SK-N-SH (cell line): ENCODE measurements around the gene FAM83E. TPM values are rescaled to one million over a fixed set of nuclear protein-coding genes. Genes with fewer than 3 reads are reported as not detected.

ENCODE experiments used
- CTCF ChIA-PET: fragments of 300-600, 350-600 bp; formaldehyde crosslinking; extraction: SDS; loops from one replicate; lab custom pipeline; 2021; lab: Yijun Ruan, JAX
- POLR2A ChIA-PET: fragments of 350-600 bp; sonication (Branson Sonifier 250); formaldehyde crosslinking; extraction: SDS; loops from one replicate; lab custom pipeline; 2020; ENCODE audit warnings: antibody characterized with exemption, inconsistent platforms; lab: Yijun Ruan, JAX
- DNase-seq: peaks from one replicate; pipeline ENCODE4 v3.0.0; 2012
- H2AFZ ChIP-seq: fragments of 200-600 bp; sonication (generic); 2 replicates; pipeline ENCODE4 v1.8.1; 2016; ENCODE audit warnings: antibody characterized with exemption, mild to moderate bottlenecking, low read depth
- H3F3A ChIP-seq: fragments of 200-600 bp; sonication (generic); replicated peaks from 2 replicates; pipeline ENCODE3; 2016; ENCODE audit warnings: antibody characterized with exemption, mild to moderate bottlenecking; ENCODE audit not compliant: insufficient read depth
- H3K27ac ChIP-seq, 2 experiments: fragments of 200-500 bp in 1 of 2; fragments of 200-600 bp in 1 of 2; sonication (Bioruptor generic) in 1 of 2; sonication (generic), shearing (Covaris generic) in 1 of 2; 2 replicates each; pipeline versions ENCODE4 v1.5.1 to v1.6.1; 2014 to 2016; ENCODE audit warnings: low read depth in 2 of 2, inconsistent platforms in 1 of 2, low read length in 1 of 2, mild to moderate bottlenecking in 1 of 2, mixed read lengths in 1 of 2
- H3K27me3 ChIP-seq: fragments of 200-600 bp; sonication (generic), shearing (Covaris generic); 2 replicates; pipeline ENCODE4 v1.6.1; 2016; ENCODE audit warnings: mixed run types; ENCODE audit not compliant: insufficient read depth
- H3K36me3 ChIP-seq, 2 experiments: fragments of 200-500 bp in 1 of 2; fragments of 200-600 bp in 1 of 2; sonication (Bioruptor generic) in 1 of 2; sonication (generic) in 1 of 2; replicated peaks in 1 of 2; 2 replicates each; pipeline versions ENCODE3 to v1.5.1; 2014 to 2016; ENCODE audit warnings: low read length in 1 of 2, mild to moderate bottlenecking in 1 of 2; ENCODE audit not compliant: insufficient read depth in 2 of 2, control insufficient read depth in 1 of 2
- H3K4me1 ChIP-seq, 2 experiments: fragments of 200-500 bp in 1 of 2; fragments of 200-600 bp in 1 of 2; sonication (Bioruptor generic) in 1 of 2; sonication (generic), shearing (Covaris generic) in 1 of 2; 2 replicates each; pipeline versions ENCODE4 v1.5.1 to v1.6.1; 2014 to 2016; ENCODE audit warnings: low read depth in 1 of 2, low read length in 1 of 2, mixed run types in 1 of 2; ENCODE audit not compliant: insufficient read depth in 2 of 2, control insufficient read depth in 1 of 2
- H3K4me2 ChIP-seq: fragments of 200-600 bp; sonication (generic), shearing (Covaris generic); 2 replicates; pipeline ENCODE4 v1.6.1; 2017; ENCODE audit warnings: mixed run types
- H3K4me3 ChIP-seq, 2 experiments: fragments of 200-500 bp in 1 of 2; fragments of 200-600 bp in 1 of 2; sonication (Bioruptor generic) in 1 of 2; sonication (generic), shearing (Covaris generic) in 1 of 2; 2 replicates each; pipeline versions ENCODE4 v1.5.1 to v1.8.1; 2014 to 2016; ENCODE audit warnings: low read depth in 2 of 2, inconsistent platforms in 1 of 2, low read length in 1 of 2, mild to moderate bottlenecking in 1 of 2, mixed read lengths in 1 of 2, moderate library complexity in 1 of 2
- H3K79me2 ChIP-seq: fragments of 200-600 bp; sonication (generic); 2 replicates; pipeline ENCODE4 v1.8.1; 2017; ENCODE audit warnings: mild to moderate bottlenecking; ENCODE audit not compliant: insufficient read depth
- H3K9ac ChIP-seq: fragments of 200-600 bp; sonication (generic); 2 replicates; pipeline ENCODE4 v1.6.1; 2017; ENCODE audit warnings: mixed run types
- H3K9me2 ChIP-seq: fragments of 200-600 bp; sonication (generic); 2 replicates; pipeline ENCODE4 v1.6.1; 2017; ENCODE audit warnings: mixed run types
- H3K9me3 ChIP-seq: fragments of 200-600 bp; sonication (generic); 2 replicates; pipeline ENCODE4 v1.6.1; 2017; ENCODE audit warnings: mixed run types, mild to moderate bottlenecking, moderate library complexity
- H4K20me1 ChIP-seq: fragments of 200-600 bp; sonication (generic); 2 replicates; pipeline ENCODE4 v1.6.1; 2017; ENCODE audit warnings: mild to moderate bottlenecking, mixed run types; ENCODE audit not compliant: insufficient read depth
- CHD2 ChIP-seq: fragments of 150-350 bp; IDR thresholded peaks from 2 replicates; pipeline ENCODE4 v1.6.1; 2018; ENCODE audit warnings: low read length; ENCODE audit not compliant: partially characterized antibody
- CTCF ChIP-seq: fragments of 200-600 bp; sonication (generic); IDR thresholded peaks from 2 replicates; pipeline ENCODE4 v1.6.1; 2017; ENCODE audit warnings: antibody characterized with exemption, mild to moderate bottlenecking, moderate library complexity
- ELF1 ChIP-seq: IDR thresholded peaks from 2 replicates; pipeline ENCODE4 v1.4.0; 2012
- EZH2phosphoT487 ChIP-seq: fragments of 200-600 bp; sonication (generic); IDR thresholded peaks from 2 replicates; pipeline ENCODE4 v1.6.1; 2017; ENCODE audit warnings: low read depth, mixed run types, mild to moderate bottlenecking, antibody characterized with exemption, moderate library complexity, borderline replicate concordance
- FOSL2 ChIP-seq: IDR thresholded peaks from 2 replicates; pipeline ENCODE4 v1.4.0; 2012; ENCODE audit warnings: low read depth, mild to moderate bottlenecking, moderate library complexity, borderline replicate concordance
- GABPA ChIP-seq: IDR thresholded peaks from 2 replicates; pipeline ENCODE4 v1.4.0; 2012; ENCODE audit warnings: low read depth, mild to moderate bottlenecking
- IRF3 ChIP-seq: fragments of 150-350 bp; IDR thresholded peaks from 2 replicates; pipeline ENCODE4 v1.6.1; 2016; ENCODE audit warnings: mild to moderate bottlenecking, low read depth, low read length
- MAX ChIP-seq: IDR thresholded peaks from 2 replicates; pipeline ENCODE4 v1.4.0; 2012; ENCODE audit warnings: low read depth
- MEF2A ChIP-seq: IDR thresholded peaks from 2 replicates; pipeline ENCODE4 v1.4.0; 2012; ENCODE audit warnings: low read depth, borderline replicate concordance
- MXI1 ChIP-seq: IDR thresholded peaks from 2 replicates; pipeline ENCODE4 v1.6.1; 2012; ENCODE audit warnings: mild to moderate bottlenecking, low read depth, low read length, improper control_type of control experiment
- NFIC ChIP-seq: IDR thresholded peaks from 2 replicates; pipeline ENCODE4 v1.4.0; 2012; ENCODE audit warnings: borderline replicate concordance
- RAD21 ChIP-seq: IDR thresholded peaks from 2 replicates; pipeline ENCODE4 v1.6.1; 2012; ENCODE audit warnings: mild to moderate bottlenecking, low read length
- RCOR1 ChIP-seq: fragments of 150-350 bp; IDR thresholded peaks from 2 replicates; pipeline ENCODE4 v1.6.1; 2017; ENCODE audit warnings: antibody characterized with exemption, low read length
- REST ChIP-seq: IDR thresholded peaks from 2 replicates; pipeline ENCODE4 v1.6.1; 2012; ENCODE audit warnings: mild to moderate bottlenecking, low read depth, low read length, moderate library complexity
- RFX5 ChIP-seq: IDR thresholded peaks from 2 replicates; pipeline ENCODE4 v1.6.1; 2012; ENCODE audit warnings: mild to moderate bottlenecking, improper control_type of control experiment, low read length
- TCF12 ChIP-seq: IDR thresholded peaks from 2 replicates; pipeline ENCODE4 v1.4.0; 2012
- USF1 ChIP-seq: IDR thresholded peaks from 2 replicates; pipeline ENCODE4 v1.4.0; 2012; ENCODE audit warnings: low read depth, borderline replicate concordance
- USF2 ChIP-seq: fragments of 150-350 bp; IDR thresholded peaks from 2 replicates; pipeline ENCODE4 v1.6.1; 2017; ENCODE audit warnings: antibody characterized with exemption, low read length, low read depth, borderline replicate concordance
- YY1 ChIP-seq: IDR thresholded peaks from 2 replicates; pipeline ENCODE4 v1.4.0; 2012; ENCODE audit warnings: low read depth, mild to moderate bottlenecking
- ZBTB33 ChIP-seq: IDR thresholded peaks from 2 replicates; pipeline ENCODE4 v1.4.0; 2012; ENCODE audit warnings: low read depth, borderline replicate concordance
- WGBS: methylation state at CpG from one replicate; pipeline ENCODE4 v1.1.6; 2017; ENCODE audit warnings: low lambda C conversion rate; 5-methylcytosine and 5-hydroxymethylcytosine counted together
- polyA plus RNA-seq, 3 experiments: library from polyadenylated mRNA; depleted of rRNA; stranded (reverse); fragments of >200 nt; gene quantifications; 2 replicates each; pipeline ENCODE4 v1.2.3, GENCODE V29; 2012

FAM83E gene
- polyA plus RNA-seq, 1 of the 3 experiments (the other 2 are of a cell fraction) = 0.44 TPM

GRCh38 chr19:48578891-48579290 is 36.0 kb downstream of the FAM83E start:
- TF ChIP-seq TCF12 (no peak), USF2 (no peak), ELF1 (no peak), CHD2 (no peak), MXI1 (no peak), ZBTB33 (no peak), RAD21 (no peak), RFX5 (no peak), YY1 (no peak), REST (no peak), CTCF (no peak), IRF3 (no peak), EZH2phosphoT487 (no peak), MAX (no peak), USF1 (no peak), RCOR1 (no peak), FOSL2 (no peak), NFIC (no peak), MEF2A (no peak; the same call in 1 of the 2 replicates), GABPA (no peak)
- Histone ChIP-seq H3K36me3 (no peaks in the 10 kb centered on the region), H3K4me1 (peaks cover 0 to 4% of the 10 kb centered on the region in 2 experiments; a peak in 3 of 4 replicates), H3K27ac (no peak overlapping the region), H3K27me3 (no peaks in the 10 kb centered on the region), H3K79me2 (no peaks in the 10 kb centered on the region), H2AFZ (no peak overlapping the region), H3K4me3 (no peak overlapping the region), H4K20me1 (no peaks in the 10 kb centered on the region), H3K9me2 (no peaks in the 10 kb centered on the region), H3K9me3 (no peaks in the 10 kb centered on the region), H3K4me2 (no peak overlapping the region), H3K9ac (no peak overlapping the region), H3F3A (peaks cover 3% of the 10 kb centered on the region)
- WGBS = 45% methylated on average over 3 of the region's 3 CpGs
- CTCF ChIA-PET = no interaction called here
- no peak for DNase-seq
- POLR2A ChIA-PET = interaction anchor here (0.6 kb wide), 1 partner anchor 55 kb away, joined by 3 read pairs; no protein-coding TSS in a partner anchor
